Measurements from ENCODE around the gene PTPRA. TPM values are rescaled to one million over a fixed set of nuclear protein-coding genes. Genes with fewer than 3 reads are reported as not detected.

The PTPRA gene
- total RNA-seq, 1 experiment from 2014 or later: 55.2 TPM

- no peak for DNase-seq (ENCODE audit: low read depth)
Observed at GRCh38 chr20:2849529-2849928, 23.8 kb upstream of the PTPRA start.

GRCh38 chr20:2851086-2851485 lies 22.2 kb upstream of the PTPRA start:
- DNase-seq (ENCODE audit: low read depth): no peak

DNA sequence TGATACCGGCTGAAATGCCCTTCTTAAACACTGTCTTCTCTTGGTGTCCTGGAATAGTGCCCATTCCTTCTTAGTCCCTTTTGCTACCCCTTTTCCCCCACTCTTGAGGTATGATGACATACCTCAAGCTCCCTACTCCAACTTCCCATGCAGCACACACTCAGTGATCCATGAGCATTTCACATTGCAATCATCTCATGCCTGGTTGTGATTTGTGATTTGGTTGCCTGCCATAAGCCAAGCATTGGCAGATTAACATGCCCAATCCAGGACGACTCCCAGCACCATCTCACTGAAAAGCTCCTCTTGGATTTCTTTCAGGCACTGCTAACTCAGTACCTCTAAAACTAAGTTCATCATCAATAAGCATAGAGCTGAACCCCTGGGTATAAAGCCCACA lies 14.7 kb upstream of the PTPRA start:
- DNase-seq (ENCODE audit: low read depth): no peak

GRCh38 chr20:2859330-2860121 lies 13.8 kb upstream of the PTPRA start:
- DNase-seq (ENCODE audit: low read depth): peak; percentile 94

DNA sequence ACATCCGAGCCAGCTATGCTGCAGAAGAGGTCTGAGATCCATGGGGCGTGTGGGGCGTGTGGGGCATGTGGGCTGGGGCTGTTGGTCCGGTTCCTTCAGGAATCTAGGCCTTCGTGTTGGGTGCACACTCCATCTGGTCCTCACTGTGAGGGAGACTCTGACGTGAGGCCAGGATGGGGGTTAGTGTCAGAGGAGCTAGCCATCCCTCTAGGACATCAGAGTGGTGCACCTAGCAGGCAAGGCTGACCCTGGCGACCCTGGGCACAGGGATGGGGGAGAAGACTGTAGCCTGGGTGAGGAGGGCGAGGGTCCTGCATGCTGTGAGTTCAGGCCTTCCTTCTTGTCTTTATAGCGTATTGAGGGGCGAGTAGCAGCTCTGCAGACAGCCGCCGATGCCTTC lies 8.7 kb upstream of the PTPRA start:
- no peak for DNase-seq (ENCODE audit: low read depth)

DNA sequence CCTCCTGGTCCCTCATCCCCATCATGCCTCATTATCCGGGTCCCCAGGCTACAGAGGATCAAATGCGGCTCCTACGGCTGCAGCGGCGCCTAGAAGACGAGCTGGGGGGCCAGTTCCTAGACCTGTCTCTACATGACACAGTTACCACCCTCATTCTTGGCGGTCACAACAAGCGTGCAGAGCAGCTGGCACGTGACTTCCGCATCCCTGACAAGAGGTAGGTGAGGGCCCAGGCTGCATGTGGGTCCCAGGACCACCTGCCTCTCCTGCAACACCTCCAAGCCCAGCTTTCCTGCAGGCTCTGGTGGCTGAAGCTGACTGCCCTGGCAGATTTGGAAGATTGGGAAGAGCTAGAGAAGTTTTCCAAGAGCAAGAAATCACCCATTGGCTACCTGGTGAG lies 8.2 kb upstream of the PTPRA start:
- no peak for DNase-seq (ENCODE audit: low read depth)

DNA sequence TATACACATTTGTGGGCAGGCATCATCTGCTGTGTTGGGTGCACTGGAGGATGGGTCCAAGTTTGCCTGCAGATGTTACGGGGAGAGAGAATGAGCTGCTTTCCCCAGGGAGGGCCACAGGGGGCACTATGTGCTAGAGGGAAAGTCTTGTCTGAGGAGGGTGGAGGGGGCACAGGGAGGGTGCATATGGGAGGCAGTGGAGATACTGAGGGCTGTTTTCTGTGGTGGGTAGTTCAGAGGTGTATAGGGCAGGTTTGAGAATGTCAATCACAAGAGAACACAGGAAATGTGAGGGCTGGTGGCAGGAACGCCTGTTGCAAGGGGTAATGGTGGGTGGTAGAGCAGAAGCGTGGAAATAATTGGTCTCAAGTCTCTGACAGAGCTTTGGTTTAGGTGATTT lies 7.7 kb upstream of the PTPRA start:
- no peak for DNase-seq (ENCODE audit: low read depth)

DNA sequence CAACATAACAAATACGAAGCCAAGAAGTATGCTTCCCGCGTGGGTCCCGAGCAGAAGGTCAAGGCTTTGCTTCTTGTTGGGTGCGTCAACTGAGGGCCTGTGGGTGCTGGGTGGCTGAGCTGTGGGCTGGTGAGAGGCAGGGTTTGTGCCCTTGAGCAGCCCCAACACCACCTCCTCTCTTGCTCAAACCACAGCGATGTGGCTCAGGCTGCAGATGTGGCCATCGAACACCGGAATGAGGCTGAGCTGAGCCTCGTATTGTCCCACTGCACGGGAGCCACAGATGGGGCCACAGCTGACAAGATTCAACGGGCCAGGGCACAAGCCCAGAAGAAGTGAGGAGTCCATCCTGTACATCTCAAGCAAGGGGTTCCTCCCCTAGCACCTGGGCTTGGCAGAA lies 7.0 kb upstream of the PTPRA start:
- no peak for DNase-seq (ENCODE audit: low read depth)

DNA sequence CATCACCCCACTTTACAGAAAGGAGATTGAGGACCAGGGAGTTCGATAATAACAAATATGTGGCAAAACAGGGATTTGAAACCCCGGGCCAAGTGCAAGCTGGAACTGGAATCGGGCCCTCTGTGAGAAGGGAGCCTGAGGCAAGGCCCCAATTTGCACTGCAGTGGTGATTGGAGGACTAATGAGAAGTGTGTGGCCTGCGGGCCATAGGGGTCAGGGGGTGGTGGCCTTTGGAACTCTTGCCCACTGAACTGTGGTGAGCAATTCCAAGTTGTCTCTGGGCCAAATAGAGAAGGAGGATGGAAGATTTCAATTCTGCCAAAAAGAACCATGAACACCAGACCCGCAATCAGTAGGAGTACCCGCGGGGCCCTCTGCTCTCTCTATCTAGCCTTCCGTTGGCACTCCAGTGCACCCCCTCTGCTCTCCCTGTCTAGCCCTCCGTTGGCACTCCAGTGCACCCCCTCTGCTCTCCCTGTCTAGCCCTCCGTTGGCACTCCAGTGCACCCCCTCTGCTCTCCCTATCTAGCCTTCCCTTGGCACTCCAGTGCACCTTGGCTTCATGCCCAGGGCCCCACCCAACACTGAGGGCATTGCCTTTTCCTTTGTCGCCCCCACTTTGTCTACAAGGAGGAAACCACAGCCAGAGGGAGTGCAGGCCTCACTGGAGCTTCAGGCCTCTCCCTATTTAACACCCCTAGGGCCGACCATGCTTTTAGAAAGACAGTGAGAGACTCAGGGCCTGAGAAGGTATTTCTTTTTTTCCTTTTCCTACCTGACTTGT lies 6.0 kb upstream of the PTPRA start:
- no peak for DNase-seq (ENCODE audit: low read depth)

DNA sequence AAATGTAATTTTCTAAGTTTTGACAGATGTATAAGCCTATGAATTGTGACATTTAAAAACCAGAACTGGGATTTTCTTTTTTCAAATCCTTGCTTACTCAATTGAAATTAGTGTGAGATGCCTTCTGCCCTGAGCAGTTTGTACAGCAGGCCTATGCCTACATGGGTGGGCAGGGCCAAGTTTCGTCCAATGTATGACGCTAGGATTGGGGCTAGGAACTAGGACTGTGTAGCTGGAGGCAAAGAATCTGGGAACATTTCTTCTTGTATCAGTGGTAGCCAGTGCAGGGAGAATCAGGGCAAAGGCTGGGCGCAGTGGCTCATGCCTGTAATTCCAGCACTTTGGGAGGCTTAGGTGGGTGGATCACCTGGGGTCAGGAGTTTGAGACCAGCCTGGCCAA lies 3.9 kb upstream of the PTPRA start:
- no peak for DNase-seq (ENCODE audit: low read depth)

DNA sequence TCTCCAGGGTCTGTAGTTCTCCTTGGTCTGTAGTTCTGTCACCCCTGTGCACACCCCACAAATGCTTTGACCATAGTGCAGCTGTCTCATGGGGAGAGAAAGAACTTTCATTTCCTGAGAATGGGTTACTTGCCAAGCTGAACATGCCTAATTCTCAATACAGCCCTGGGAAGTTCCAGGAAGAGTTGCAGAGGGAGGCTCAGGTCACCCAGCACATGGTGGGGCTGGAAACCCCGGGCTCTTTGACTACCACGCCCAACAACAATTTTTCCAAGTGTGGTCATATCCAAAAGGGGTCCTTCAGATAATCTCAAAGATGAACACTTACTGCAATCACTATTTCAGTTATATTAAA lies 2.2 kb upstream of the PTPRA start:
- peak; percentile 19 for DNase-seq (ENCODE audit: low read depth)

- DNase-seq (ENCODE audit: low read depth): no peak
Observed at GRCh38 chr20:2871661-2872458, 1.4 kb upstream of the PTPRA start.

DNA sequence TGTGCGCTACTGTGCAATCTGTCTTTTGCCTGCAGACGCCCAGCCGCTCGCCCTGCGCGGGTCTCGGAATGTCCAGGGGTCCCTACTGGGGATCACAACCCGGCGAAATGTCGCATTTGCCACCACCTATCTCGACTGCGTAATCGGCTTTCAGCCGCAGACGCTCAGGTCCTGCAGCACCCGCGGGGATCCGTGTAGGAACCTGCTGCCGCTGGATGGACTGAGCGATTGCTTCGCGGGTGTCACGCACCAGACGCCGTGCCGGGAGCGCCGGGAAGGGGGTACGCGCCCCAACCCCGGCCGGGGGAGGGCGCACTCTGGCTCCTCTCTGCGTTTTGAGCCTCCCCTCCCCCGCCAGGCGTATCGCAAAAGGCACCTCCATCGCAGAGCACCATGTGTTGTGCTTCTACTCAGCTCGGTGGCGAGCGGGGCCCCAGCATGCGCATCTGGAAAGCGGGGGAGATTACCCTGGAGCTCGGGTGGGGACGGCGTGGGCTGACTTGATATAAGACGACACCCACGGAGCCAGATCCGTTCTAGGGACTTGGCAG lies 747 bp upstream of the PTPRA start:
- DNase-seq (ENCODE audit: low read depth): peak; percentile 74

DNA sequence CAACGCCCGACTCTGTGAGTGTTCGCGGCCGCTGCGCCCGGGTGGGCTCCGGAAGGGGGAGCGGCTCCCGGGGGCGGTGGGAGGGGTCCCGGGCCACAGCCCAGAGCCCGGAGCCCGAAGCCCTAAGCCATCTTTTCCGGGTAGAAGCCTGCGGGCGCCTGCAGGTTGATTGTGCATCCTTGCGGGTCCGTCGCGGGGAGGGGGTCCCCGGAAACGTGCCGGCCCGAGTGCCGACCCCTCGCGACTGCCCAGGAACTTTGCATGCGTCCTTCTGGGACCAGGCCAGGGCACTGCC lies 413 bp downstream of the PTPRA start:
- peak; percentile 60 for DNase-seq (ENCODE audit: low read depth)

DNA sequence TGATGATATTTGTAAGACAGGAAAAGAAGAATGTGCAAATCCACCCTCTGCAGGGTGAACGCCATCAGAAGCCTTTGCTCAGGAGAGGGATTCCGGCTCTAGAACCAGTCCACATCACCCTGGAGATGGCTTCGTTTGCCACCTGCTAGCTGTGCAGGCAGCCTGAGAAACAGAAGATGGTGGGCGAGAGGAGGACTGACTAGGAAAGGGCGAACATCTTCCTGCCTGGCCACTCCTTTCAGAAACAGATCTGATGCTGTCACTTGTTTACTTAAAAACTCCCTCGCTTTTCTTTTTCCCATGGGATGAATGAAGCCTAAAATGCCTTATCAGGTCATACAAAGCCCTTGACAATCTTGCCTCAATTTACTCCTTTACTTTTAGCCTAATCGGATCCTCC lies 1.2 kb downstream of the PTPRA start:
- no peak for DNase-seq (ENCODE audit: low read depth)

DNA sequence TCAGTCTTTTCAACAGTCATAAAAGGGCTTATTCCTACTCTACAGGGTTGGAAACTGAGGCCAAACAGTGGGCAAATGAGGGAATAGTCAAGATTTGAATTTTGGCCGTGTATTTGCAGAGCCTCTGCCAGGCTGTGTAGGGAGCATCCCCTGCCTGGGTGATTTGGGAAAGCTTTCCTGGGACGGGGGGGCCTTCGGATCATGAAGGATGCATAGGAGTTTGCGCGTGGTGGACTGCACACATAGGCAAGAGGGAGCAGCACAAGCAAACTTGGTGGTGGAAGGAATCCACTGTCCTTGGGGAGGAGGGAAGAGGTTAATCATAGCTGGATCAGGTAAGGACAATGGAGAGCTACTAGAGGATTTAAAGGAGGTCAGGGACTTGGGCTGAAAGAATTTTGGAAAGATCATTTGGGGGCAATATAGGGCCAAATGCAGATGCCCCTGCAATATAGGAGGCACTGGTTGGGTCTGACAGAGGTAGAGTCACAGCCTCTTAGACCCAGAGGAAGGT lies 2.5 kb downstream of the PTPRA start:
- DNase-seq (ENCODE audit: low read depth): no peak

- DNase-seq (ENCODE audit: low read depth): no peak
Observed at GRCh38 chr20:2878515-2878914, 5.2 kb downstream of the PTPRA start.

DNA sequence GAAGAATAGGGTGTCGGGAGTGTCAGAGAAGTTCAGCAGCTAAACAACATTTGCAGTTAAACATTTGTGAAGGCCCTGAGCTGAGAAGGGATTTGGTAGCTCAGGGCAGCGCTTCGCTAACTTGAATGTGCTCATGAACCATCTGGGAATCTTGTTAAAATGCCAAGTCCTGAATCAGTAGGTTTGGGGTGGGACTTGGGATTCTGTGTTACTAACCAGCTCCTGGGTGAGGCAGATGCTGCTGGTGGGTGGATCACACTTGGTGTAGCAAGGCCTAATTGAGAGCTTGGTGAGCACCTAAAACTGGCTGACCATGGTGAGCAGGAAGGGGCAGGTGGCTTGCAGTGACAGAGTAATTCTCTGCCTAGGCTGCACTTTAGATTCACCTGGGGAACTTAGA lies 5.9 kb downstream of the PTPRA start:
- peak; percentile 59 for DNase-seq (ENCODE audit: low read depth)

- DNase-seq (ENCODE audit: low read depth): no peak
Observed at GRCh38 chr20:2880650-2881049, 7.4 kb downstream of the PTPRA start.

- DNase-seq (ENCODE audit: low read depth): no peak
Observed at GRCh38 chr20:2883726-2884637, 10.7 kb downstream of the PTPRA start.

- no peak for DNase-seq (ENCODE audit: low read depth)
Observed at GRCh38 chr20:2887715-2888114, 14.4 kb downstream of the PTPRA start.

Data from M059J (cell line).